Heart left ventricle (tissue), 13 donors: ENCODE measurements around the gene C4orf51.

Source experiments
- CTCF ChIP-seq, 12 donors: fragments of 200-600 bp; sonication (generic) in 4 of 12; IDR thresholded peaks; one replicate each; pipeline versions ENCODE4 v1.5.0 to v1.8.0; 2018 to 2022; ENCODE audit warnings: antibody characterized with exemption in 12 of 12, mild to moderate bottlenecking in 5 of 12
- POLR2A ChIP-seq, 2 donors: fragments of 450-650 bp; IDR thresholded peaks; one replicate each; pipeline ENCODE4 v1.6.1; 2017; ENCODE audit warnings: antibody characterized with exemption in 2 of 2, mild to moderate bottlenecking in 2 of 2, moderate library complexity in 2 of 2
- donor health status: ischemic (EF 13 %, LVEDD 7.1; RV severe dilation, severe dysfunction).
- donor health status: DM: no; HTN: yes; CAD: no.
- donor health status: DM: no; HTN: no; CAD: no.
- donor health status: ischemic (EF 25% LVEDD 6.9; RV normal size, moderate dysfunction).
- donor health status: ischemic (EF 25% LVEDD 5.7; RV mildly dilated, moderate dysfunction).
- donor health status: ischemic (EF 35%, LVEDD 5.7; RV mildly dilated, moderate dysfunction).
- donor health status: nonischemic (EF 11% LVEDD 7.7; RV severe dilation, severe dysfunction).
- donor health status: DM: yes; HTN: yes; CAD: no.
- donor health status: PGD.
- donor health status: ischemic (EF 29% LVEDD 5.4; RV normal size, mild dysfunction).
- donor health status: nonischemic (EF 23%, LVEDD 6.1; RV moderate dilation, normal function).

GRCh38 chr4:145739845-145740244, 59.9 kb downstream of the C4orf51 start:
- TF ChIP-seq CTCF (IDR thresholded peaks at IDR 0.05) (no peak), POLR2A (IDR thresholded peaks at IDR 0.05) (no peak)
